GM21576 (cell line): ENCODE results near the gene LIPN.
"Not testable (repeated sequence)": the region's sequence is repeated elsewhere in the genome, so short reads cannot be mapped to it uniquely, and the experiment has no call there.

Source experiments
- ATAC-seq: cut with Tn5 transposase; IDR thresholded peaks from one replicate; pipeline ENCODE4 v1.9.1; 2021; ENCODE audit warnings: mild to moderate bottlenecking, moderate library complexity; ENCODE audit not compliant: unreplicated experiment

Gene LIPN

GRCh38 chr10:88759366-88760101, at the start of gene LIPN:
LIPN (plus strand) TSS chr10:88760020; CDS start chr10:88761406, 1,386 bp downstream.
- no peak for ATAC-seq

DNA sequence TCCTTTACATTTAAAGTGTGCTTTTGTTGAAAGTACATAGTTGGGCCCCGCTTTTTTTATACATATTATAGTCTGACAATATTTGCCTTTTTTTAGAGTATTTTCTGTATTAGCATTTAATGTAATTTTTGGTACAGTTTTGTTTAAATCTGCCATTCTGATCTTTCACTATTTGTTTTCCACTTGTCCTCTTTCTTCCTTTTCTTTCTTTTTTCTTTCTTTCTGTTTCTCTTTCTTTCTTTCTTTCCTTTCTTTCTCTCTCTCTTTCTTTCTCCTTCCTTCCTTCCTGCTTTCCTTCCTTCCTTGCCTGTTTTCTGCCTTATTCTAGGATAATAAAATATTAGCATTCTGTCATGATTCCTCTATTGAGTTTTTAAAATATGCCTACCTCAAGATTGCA, 44.3 kb upstream of the LIPN start:
- no peak for ATAC-seq

DNA sequence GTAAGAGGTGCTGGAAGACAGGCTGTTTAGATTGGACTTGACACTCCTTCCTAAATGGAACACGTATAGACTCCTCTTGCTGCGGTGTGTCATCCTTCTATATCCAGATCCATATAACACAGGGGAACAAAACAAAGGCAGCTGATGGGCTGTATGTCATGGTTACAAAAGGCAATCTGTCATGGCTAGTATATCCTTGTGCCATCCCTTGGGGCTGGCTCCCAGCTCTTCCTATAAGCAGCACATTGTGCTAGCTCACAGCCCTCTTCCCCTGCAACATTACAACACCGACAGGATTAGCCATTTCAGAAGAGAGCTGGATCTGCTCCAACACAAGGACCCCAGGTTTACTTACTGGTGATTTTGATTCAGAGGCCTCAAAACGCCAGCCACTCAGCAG, 38.4 kb upstream of the LIPN start:
- no peak for ATAC-seq

- no peak for ATAC-seq
Observed at GRCh38 chr10:88725798-88726197, 34.0 kb upstream of the LIPN start.

DNA sequence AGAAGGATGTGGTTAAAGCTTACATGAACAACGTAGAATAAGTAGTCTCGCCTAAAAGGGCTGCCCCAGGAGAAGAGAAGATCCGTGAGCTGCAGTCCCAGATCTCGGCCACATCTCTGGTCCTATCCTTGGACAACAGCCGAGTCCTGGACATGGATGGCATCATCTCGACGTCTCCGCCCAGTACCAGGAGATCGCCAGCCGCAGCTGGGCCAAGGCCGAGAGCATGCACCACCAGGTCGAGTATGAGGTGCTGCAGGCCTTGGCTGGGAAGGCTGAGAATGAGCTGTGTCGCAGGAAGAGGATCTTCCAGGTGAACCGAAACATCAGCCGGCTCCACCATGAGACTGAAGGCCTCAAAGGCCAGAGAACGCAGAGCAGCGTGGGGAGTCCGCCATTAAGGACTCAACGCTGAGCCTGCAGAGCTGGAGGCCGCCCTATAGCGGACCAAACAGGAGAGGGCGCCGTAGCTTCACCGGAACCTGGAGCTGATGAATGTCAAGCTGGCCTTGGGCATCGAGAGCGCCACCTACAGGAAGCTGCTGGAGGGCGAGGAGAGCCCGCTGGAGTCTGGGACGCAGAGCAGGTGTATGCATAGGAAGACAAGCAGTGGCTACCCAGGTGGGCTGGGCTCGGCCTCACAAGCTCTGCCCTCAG, 31.6 kb upstream of the LIPN start:
- no peak for ATAC-seq

DNA sequence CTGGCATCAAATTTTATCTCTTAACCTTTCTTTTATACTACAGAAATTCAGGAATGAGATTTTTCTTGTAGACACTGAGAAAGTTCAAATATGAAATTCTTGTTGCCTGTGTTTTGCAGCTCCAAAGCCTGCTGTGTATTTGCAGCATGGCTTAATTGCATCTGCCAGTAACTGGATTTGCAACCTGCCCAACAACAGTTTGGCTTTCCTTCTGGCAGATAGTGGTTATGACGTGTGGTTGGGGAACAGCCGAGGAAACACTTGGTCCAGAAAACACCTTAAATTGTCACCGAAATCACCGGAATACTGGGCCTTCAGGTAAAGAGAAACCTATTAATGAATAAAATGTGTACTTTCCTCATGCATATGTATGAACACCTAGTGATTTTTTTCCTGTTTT, 29.0 kb upstream of the LIPN start:
- ATAC-seq = no peak

- ATAC-seq = no peak
Observed at GRCh38 chr10:88731296-88731695, 28.5 kb upstream of the LIPN start.

DNA sequence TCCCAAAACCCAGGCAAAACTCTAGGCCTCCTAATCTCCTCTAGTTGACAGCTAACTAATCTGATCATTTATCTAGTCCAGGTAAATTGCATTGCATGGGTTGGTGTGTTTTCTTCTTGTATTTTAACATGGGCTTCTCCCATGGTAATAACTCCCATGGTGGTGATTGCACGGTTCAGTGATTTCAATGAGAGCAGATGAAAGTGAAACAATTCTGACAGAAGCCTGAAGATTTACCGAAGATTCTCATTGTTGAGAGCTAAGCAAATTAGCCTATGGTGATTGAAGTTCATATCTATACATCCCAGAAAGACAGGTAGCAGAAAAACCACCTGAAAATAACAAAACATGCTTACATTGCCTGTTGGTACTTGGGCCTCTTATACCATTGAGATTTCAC, 26.6 kb upstream of the LIPN start:
- ATAC-seq = no peak

DNA sequence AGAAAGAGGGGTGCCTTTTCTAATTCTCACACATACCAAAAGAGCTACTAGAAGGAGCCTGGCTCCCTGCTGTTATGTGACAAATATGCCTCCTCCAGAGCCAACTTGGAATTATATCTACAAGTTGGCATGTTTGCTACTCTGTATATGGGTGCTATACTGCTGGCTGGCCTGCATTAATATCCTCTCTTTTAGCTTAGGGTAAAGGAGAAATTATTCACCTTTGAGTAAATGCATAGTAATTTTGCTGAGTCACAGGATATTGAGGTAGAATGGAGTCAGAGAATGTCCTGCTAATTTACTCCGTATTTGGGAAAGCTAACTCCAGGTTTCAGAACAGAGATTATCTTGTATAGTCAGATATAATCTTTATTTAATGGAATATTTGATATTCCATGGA, 24.2 kb upstream of the LIPN start:
- no peak for ATAC-seq

GRCh38 chr10:88741921-88742320, 17.9 kb upstream of the LIPN start:
- ATAC-seq = not testable (repeated sequence)

DNA sequence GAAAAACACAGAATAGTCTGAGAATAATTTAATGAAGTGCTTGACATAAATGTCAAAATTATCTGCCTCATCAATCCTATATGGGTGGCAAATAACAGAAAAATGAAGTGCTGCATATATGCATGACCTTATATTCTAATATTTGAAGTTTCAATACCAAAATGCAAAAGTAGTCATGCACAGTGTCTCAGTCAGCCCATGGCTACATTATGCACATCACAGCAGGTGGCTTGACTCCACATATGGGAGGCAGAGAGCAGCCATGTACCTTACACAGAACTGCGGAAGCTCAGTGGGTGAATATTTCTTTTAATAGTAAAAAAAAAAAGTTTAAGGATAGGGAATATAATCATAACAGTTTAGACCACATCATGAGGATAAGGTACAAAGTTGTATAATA, 17.4 kb upstream of the LIPN start:
- no peak for ATAC-seq

DNA sequence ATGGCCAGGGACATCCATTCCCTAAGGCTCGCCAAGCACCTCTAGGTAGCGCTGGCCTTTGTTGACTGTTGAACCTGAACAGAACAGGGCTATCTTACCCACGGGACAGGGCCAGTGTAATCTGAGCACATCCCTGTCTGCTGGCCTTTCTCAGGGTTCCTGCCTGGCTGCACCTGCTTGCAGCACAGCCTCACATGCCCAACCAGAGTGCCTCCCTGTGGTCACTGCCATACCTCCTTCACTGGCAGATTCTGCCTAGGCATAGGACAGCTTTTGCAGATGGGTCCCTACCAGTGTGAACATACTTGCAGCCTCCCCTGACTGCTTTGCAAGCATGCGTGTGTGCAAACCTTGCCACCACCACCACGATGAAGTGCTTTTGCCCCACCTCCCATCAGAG, 15.8 kb upstream of the LIPN start:
- ATAC-seq = no peak

DNA sequence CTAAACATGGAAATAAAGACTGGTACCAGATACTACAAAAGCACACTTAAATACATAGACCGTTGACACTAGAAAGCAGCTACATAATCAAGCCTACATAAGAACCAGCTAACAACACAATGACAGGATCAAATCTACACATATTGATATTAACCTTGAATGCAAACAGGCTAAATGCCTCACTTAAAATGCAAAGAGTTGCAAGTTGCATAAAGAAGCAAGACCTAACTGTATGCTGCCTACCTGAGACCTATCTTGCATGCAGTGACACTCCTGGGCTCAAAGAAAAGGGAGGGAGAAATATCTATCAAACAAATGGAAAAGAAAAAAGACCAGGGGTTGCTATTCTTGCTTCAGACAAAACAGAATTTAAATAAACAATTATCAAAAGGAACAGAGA, 14.2 kb upstream of the LIPN start:
- no peak for ATAC-seq

- no peak for ATAC-seq
Observed at GRCh38 chr10:88754287-88754686, 5.5 kb upstream of the LIPN start.

DNA sequence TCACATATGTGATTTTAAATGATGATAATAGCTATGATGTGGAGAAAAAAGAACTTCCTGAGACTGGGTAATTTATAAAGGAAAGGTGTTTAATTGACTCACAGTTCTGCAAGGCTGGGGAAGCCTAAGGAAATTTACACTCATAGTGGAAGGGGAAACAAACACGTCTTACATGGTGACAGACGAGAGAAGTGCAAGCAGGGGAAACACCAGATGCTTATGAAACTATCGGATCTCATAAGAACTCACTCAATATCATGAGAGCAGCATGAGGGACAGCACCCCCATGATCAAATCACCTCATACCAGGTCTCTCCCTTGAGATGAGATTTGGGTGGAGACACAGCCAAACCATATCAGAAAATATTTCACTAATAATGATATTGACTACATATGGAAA, 4.1 kb upstream of the LIPN start:
- no peak for ATAC-seq

DNA sequence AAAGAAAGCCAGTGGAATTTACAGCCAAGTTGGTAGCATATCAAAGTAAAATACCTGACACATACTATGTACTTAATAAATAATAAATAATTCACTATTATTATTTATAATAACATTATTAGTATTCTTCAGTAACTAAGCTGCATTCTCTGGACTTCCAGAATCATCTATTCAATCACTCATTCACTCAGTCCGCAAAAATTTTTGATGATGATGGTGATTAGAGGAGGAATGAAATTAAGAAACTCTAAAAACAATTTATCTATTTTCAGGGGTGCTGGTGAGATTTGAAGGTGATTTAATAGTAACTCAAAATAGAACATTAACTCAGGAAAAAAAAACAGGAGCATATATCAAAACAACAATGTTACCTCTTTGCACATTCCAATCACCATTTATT, 3.2 kb upstream of the LIPN start:
- no peak for ATAC-seq

DNA sequence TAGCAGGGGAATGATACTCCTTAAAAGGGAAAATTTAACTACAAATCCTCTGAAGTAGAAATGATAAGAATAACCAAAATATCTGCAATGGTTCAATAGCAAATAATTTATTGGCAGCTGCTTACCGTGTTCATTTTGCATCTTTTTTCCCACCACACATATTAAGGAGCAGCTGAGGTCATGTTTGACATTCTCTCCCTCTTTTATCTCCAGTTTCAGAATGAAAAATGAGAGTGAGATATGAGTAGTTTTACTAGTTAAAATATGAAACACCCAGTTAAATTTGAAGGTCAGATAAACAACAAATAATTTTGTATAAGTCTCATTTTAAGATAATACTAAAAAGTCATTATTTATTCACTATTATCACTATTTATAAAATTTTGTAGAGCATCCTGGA, 3.1 kb downstream of the LIPN start:
- no peak for ATAC-seq

GRCh38 chr10:88763441-88763840, 3.6 kb downstream of the LIPN start:
- ATAC-seq = no peak

DNA sequence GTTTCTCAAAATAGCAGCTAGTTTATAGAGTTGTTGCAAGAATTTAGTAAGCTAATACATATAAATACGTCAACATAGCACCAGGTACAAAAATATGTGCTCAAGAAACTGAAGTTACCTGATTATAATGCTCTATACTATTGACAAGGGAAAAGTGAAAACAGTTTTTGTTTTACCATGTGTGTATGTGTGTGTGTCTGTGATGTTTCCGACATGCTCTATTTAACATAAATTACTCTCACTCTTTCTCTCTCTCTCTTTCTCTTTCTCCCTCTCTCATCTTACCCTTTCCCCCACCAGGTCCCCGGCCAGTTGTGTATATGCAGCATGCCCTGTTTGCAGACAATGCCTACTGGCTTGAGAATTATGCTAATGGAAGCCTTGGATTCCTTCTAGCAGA, 4.3 kb downstream of the LIPN start:
- ATAC-seq = no peak

- no peak for ATAC-seq
Observed at GRCh38 chr10:88765816-88766215, 6.0 kb downstream of the LIPN start.

- no peak for ATAC-seq
Observed at GRCh38 chr10:88769384-88769783, 9.6 kb downstream of the LIPN start.

GRCh38 chr10:88781206-88781605, 21.4 kb downstream of the LIPN start:
- ATAC-seq = no peak

DNA sequence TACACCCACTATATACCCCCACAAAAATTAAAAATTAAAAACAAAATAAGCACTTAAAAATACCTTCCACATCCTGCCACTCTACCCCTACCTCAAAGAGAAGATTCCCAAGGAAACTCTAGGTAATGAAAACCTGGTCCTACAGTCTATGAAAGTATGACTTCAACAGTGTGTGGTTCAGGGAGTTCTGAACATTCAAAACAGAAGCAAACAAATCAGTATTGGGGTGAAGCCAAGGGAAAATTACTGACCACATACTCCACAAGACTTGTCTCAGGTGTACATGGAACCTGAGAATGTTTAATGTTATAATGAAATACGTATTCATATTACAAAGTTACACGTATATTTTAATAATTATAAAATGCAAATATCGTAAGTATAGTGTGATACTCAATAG, 22.4 kb downstream of the LIPN start:
- no peak for ATAC-seq
